NCI-H1417 treated with DMSO at 0.1 percent for 48 hours (cell line): ENCODE measurements around the gene PRKCE.

ENCODE experiments used
- DNase-seq: peaks from one replicate; lab custom pipeline; 2025; lab: John Stamatoyannopoulos, UW

Gene PRKCE

DNA sequence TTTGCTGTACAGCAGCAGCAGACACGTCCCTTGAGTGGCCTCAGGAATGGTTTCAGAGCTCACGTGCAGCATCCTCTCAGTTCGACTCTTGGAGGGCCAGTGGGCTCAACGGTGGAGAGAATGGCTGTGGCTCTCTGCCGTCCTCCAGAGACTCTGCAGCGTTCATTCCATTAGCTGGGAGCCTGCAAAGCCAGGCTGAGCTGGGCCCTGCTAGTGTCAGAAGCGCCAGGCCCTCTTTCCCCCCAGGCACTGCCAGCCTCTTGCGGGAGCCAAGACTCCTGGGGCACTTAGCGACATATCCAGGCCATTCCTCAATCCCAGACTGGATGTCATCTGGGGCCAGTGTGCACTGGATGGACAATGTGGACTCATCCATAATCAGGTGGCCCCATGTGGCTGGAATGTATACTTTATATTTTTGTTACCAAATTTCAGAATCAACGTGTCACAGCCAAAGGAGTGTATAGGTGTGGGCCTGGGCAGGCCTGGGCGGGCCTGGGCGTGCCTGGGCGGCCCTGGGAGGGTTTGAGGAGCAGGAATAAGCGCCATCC, 520.6 kb downstream of the PRKCE start:
- DNase-seq = no peak

DNA sequence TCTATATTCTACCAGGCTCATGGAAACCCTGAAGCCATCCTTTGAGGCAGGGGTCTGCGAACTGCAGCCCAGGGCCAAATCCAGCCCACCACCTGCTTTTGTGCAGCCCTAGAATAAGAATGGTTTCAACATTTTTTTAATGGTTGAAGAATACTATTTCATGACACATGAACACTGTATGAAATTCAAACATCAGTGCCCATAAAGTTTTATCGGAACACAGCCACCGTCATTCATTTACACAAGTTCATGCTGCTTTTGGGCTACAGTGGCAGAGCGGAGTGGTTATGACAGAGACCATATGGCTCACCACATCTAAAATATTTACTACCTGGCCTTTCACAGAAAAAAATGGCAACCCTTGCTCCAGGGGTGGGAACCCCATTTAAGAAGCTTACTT, 521.6 kb downstream of the PRKCE start:
- DNase-seq = no peak

DNA sequence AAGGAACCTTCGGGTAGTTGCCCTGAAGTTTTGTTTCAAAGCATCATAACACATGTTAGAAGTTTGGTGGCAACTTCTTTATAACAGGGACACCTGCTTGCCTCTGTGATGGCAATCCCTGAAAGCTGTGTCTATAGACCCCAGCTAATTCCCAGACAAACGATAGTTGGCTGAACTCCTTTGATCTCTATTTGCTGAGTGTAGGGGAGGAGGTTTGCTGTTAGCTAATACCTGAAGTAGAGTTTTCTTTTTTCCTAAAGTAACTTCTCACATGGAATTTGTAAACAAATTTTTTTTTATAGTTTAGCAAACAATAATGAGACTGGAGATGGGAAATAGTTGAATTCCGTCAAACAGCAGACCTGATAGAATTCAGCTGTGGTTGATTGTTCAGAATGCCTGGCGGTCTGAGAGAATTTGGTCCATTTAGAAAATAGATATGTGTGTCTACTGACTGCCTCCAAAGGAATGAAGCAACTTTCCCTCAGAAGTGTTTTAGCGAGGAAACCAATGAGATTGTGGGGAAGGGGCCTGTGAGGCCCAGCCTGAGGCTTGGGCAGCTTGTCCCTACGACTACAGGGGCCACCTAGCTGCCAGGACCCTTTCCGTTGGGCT, 522.3 kb downstream of the PRKCE start:
- no peak for DNase-seq

DNA sequence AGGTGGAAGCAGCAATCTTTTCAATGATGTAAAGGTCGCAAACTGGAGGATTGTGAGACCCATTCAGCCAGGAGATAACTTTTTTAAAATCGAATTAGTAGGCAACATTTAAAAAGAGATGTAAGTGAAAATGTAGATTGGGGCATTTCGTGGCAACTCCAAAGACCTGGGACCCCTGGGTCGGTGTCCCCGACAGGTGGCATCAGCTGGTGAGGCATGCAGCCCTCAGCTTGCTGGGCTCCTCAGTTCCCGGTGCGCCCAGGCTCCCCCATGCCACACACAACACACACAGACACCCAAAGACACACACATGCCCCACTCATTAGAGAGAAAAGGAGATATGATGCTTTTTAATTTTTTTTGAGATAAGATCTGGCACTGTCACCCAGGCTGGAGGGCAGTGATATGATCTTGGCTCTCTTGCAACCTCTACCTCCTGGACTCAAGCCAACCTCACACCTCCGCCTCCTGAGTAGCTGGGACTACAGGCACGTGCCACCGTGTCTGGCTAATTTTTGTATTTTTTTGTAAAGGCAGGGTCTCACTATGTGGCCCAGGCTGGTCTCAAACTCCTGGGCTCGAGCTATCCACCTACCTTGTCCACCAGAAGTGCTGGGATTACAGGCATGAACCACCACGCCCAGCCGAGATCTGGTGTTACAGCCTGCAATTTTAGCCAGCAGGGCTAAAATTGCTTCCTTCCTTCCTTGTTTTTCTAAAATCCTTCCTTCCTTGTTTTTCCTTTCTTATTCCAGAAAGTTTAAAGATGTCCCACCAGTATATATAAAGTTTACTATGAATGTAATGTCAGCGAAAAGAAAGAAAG, 523.1 kb downstream of the PRKCE start:
- no peak for DNase-seq

DNA sequence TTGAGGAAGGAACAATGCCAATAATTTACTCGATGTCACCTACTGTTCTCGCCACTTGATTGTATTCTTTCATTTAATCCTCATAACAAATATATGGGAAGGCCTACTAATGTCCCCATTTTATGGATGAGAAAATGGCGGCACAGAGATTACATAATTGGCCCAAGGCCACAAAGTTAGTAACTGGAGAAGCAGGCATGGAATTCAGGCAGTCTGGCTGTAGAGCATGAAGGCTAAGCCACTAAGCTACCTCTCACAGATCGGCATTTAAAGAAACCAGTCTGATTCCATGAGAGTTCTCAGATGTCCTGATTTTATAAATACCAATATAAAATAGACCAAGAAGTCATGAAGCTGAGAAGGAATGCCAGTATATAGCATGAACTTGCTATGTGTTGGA, 523.9 kb downstream of the PRKCE start:
- no peak for DNase-seq

DNA sequence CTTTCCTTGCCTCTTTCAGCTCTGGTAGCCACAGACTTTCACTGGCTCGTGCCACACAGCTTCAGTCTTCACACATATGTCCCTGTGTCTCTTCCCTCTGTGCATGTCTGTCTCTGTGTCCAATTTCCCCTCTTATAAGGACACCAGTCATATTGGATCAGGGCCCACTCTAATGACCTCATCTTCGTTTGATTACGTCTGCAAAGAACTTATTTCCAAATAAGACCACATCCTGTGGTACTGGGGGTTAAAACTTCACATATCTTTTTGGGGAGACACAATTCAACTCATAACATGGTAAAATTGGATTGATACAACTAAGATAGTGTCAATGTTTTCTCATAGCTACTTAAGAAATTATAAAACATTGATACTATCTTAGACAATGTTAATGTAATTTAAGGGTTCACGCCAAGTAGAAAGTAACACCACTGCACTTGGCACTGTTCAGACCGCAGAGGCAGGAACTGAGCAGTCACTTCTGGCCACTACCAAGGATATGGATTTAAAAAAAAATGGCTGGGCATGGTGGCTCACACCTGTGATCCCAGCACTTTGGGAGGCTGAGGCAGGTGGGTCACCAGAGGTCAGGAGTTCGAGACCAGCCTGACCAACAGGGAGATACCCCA, 526.1 kb downstream of the PRKCE start:
- DNase-seq = no peak

DNA sequence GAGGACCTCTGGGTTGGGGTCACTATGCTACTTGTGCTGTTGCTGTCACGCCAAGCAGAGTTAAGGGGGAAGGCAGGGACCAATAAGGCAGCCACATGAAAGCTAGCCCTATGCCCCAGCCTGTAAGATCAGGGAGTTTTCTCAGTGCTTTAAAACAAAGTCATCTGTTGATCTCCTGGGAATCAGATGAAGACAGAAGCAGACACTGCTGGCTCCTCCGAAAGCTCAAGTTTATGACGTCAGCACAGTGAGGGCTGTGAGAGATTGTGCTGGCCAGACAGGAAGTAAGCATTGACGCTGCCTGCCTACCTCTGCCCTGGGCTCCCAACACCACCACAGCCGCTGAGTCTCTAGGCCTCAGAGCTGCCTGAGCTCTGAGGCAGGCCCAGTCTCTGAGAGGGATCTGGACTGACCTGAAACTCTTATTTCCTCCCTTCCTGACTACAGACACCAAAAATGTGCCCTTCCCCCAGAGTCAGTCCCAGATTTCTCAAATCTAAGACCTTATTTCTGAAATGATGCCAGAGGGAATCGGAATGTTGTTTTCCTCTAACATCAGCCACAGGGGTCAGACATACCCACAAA, 527.7 kb downstream of the PRKCE start:
- DNase-seq = no peak

DNA sequence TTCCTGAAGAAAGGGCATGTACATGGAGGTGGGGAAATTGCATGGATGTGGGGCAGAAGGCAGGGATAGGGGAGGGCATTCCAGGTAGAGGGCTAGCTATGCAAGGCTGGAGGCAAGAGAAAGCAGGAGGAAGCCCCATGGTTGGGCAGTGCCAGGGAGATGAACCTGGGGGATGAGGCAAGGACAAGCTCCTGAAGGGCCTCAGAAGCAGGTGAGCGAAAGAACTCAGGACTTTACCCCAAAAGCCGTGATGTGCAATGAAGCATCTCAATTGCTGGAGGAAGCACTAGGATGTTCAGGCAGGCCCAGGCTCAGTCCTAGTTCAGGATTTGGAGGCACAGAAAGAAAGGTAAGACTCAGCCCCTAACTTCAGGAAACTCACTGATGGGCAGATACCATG, 528.7 kb downstream of the PRKCE start:
- no peak for DNase-seq

DNA sequence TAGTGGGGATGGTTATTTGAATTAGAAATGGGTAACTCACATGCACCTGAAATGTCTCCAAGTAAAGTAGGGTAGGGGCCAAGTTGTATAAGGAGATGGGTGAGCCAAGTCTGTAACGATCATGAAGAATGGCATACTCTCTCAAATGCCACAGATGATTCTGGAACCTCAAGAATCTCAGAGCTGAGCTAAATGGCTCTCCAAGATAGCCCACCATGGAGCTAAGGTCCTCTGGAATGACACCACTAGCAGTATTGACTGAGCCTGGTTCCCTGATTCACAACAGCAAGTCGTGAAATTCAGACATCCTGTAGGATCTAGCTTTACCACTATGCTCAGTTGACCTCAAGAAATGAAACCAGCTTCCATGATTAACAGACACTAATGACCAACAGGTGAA, 529.8 kb downstream of the PRKCE start:
- no peak for DNase-seq

DNA sequence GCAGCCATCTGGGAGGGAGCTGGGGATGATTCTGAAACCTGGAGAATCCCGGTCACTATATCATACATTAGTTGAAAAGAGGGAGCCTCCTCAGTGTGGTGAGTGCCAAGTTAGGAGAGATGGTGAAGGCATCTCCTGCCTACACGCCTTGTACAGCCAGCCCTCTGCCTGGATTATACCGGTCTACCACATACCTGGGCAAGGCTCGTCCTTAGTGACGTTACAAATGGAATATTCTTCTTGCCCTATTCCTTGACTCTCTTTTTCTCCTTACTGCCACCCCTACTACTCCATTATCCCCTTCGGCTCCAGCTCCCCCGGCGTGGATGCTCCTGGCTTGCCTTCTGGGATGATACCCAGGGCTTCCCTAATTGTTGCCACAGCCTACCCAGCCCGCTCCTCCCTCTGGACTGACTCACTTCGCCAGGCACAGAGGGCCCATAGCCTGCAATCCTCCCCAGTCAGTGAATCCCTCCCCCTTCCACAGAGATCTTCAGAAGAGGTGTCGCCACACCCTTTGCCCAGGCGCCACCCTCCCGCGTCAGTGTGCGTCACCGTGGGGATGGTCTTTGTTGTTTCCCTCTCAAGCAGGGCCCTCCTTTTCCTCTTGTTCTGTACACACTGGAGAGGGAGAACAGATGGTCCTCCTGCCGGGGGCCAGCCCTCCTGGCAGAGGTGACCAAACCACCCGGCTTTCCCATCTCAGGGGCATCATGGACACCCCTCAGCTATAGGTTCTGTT, 530.5 kb downstream of the PRKCE start:
- no peak for DNase-seq

DNA sequence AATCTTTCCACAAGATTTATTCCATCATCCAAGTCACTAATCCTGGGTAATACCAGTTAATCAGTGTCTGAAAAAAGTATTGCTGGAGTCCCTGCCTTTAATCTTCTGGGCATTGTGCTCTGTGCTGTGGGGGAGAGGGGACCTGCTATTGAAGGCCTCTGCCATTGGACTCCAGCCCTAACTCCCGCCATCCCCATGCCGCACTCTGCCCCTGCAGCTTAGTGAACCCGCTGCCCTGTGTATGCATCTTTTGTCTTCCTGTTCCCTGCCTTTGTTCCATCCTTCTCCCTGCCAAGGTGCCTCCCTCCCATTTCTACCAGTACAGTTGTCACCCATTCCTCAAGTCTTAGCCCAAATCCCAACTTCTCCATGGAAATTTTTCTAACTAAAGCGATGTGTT, 532.0 kb downstream of the PRKCE start:
- no peak for DNase-seq

DNA sequence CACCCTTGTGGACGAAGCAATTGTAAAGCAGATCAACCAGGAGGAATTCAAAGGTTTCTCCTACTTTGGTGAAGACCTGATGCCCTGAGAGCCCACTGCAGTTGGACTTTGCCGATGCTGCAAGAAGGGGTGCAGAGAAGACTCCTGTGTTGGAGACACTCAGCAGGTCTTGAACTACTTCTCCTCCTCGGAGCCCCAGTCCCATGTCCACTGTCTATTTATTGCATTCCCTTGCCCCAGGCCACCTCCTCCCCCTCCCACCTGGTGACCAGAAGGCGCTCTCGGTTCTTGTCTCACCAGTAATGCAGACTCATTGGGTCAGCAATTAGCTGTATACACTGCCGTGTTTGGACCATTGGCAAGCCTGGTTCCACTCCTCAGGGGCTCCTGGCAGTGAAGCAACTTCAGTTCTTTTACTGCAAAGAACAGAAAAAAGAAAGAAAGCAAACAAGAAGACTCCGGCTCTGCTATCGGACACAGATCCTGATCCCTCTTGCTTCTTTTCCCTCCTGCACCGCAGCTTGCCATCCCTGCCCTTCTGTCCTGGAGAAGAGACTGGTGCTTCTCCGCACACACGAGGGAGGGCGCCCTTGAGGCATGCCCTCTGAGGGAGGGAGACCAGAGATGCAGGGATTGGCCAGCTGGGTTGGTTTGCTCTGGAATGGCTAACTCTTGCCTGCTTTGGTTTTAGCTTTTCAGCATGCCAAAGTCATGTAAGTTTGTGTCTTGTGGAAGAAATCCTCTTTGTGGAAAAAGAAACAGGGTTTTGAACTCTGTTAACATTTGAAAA, 533.5 kb downstream of the PRKCE start:
- no peak for DNase-seq

DNA sequence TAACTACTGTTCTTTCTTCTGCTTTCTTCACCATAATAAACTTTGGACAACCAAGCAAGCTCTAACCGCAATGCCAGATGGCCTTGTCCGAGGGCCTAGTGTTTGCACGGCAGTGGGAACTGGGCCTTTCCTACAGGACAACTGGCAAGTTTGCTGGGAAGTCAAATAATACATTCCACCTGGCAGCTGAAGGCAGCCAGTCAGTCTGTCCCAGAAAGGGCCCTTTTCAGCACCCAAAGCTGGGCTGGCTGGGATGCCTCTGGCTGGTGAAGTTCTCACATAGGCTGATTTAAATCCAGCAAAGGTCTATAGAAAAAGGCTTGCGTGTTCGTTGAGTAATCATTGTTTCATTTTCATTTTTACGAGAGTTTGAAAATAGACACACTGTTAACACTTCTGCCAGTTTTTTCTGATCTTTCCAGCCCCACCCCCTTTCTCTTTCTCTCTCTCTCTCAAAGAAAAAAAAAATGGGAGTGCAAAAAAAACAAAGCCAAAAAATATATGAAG, 535.7 kb downstream of the PRKCE start:
- DNase-seq = no peak

DNA sequence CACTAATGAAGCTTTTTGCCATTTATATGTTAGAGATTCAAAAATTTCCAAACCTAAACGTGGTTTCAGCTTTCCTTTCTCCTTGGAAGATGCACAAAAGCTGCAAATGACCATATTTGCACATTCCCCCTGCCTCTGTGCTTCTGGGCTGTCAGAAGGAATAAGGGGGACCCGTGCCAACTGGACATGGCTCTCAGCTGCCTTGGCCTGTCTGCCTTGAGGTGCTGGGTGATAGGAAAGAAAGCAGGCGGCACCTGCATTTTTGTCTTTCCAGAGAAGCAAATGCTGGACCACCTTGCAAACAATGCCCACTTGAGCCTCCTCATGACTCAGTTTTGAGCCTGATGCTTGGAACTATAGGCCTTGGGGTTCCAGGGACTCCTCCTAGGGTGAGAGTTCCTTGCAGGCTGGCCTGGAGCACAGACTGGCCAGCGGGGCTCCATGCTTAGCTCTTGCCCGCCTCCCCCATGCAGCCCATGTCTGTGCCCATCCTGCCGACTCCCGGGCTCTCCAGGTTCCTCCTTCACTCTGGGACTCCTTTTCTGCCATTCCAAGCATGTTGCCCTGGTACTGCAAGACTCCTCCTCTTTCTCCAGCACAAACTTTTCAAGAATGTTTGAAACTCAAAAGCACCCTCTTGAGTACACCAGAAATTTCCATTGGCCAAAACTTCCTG, 536.7 kb downstream of the PRKCE start:
- DNase-seq = no peak

DNA sequence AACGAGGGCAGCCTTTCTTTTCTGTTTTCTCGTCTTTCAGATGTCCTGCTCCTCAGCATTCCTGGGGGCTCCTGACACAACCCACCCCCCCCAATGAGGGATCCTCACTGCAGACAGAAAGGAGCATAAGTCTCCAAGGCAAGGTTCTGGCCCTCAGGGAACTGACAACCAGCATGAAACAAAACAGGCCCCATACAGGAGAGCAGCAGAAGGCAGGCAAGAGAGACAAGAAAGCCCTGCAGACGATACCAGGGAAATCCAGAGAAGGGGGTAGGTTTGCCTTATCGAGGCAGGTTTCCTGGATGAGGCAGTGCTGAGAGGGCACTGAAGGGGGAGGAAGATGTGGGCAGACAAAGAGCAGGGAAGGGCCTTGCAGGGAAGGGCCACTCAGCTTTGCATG, 541.9 kb downstream of the PRKCE start:
- no peak for DNase-seq

DNA sequence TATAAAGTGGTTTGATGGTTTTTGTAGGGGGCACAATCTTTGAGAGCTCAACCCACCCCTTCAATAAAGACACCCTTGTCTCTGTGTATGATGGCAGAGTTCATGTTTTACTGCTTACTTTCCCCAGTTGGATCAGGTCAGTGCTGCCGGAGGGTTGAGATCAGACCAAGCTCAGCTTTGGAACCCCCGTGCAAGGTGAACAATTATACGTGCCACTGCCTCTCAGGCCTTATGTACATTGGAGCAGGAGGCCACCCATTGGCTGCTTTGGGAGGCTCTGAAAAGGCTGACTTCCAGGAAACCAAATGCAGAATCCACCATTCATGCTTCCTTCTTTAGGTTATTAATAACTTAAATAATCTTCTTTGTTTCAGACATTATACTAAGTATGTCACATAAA, 542.4 kb downstream of the PRKCE start:
- DNase-seq = no peak

DNA sequence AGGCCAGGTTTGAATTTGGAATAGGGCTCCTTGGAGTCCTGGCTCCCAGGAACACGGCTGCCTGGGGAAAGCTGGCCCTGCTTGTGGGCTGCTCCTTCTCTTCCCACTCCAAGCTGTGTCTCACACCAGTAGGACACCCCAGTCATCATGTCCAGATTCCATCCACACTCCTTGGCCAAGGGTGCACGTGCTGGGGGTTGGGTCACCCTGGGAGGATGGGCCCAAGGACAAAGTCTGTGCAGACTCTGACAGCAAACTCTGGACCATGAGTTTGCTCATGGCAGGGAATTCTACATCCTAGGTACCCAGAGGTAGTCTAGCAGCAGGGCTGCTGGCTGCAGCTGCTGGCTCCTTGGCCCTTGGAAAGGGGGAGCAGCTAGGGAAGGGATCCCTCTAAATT, 543.4 kb downstream of the PRKCE start:
- no peak for DNase-seq

DNA sequence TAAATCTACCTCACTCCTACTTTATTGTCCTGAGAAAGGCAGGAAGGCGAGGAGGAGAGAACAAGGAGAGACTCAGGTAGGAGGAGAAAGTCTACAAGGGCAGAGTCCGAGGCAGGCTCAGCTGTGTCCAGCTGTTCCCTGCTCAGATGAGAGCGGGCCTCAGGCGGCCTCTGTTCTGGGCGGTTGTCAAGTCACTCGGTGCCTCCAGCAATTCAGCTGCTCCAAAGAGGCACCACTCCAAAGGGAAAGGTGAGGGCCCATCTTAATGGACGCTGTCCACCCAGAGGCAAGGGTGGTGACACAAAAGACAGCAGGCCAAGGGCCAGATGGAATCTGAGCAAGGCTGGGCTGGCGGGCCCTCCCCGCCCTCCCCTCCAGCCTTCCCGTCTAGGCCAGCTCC, 544.3 kb downstream of the PRKCE start:
- DNase-seq = no peak

DNA sequence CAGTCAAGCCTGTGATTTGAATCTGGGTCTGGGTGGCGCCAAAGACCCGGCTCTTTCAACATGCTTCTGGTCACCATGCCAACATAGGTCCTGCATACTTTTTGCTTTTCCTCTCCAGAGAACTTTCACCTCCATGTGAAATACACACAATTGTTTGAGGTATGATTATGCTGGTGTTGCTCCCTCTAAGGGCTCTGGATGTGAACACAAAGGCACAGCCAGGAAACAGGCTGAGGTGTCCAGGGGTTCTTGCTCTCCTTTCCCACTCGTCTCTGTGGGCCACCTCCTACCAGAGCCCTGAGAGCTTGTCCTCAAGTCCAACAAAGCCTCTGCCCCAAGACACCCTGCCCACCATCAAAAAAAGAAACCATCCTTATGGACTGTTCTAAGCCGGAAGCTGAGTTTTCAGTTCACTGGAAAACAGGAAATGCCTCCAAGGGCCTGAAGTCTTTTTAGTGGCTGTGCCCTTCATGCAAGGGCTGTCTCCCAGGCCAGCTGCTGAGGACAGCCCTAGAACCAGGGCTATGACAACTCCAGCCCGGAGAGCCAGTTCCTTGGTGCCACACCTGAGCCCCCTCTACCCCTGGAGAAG, 545.5 kb downstream of the PRKCE start:
- DNase-seq = no peak

DNA sequence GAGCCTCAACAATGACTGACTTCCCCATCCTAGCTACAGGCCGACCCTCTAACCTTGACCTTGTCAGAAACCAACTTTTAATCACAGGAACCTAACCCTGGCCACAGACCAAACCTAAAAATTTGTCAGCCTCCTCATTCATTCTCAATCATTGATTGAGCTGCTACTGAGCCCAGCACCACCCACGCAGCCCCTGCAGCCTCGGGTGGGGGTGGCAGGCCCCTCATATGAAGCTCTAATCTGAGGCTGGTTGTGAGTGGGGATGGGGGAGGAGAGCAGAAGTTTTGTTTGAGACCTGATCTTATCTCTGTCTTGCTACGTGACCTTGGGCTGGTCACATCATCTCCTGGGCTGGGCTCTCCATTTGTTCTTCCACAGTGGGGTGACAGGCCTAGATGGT, 546.2 kb downstream of the PRKCE start:
- no peak for DNase-seq
